ENCODE data around the gene TMEM123. TPM values are rescaled to one million over a fixed set of nuclear protein-coding genes. Genes with fewer than 3 reads are reported as not detected.

The TMEM123 gene
- polyA plus RNA-seq, 1 experiment, result 434 TPM

GRCh38 chr11:102393272-102393730, 59.3 kb downstream of the TMEM123 start:
- ChIA-PET POLR2A (no interaction called here), CTCF (interaction anchor here (0.7 to 4.0 kb wide), 5 partner anchors 7 to 103 kb away, joined by 3 to 55 read pairs (median 3); no protein-coding TSS in a partner anchor)
- no peak overlapping the region for H3K4me3 ChIP-seq (ENCODE audit: low read depth, low read length)
- H3K9me3 ChIP-seq (ENCODE audit: control insufficient read depth, insufficient read depth, low read length), result no peaks in the 10 kb centered on the region
- H3K27me3 ChIP-seq (ENCODE audit: control insufficient read depth, insufficient read depth, low read length), result no peaks in the 10 kb centered on the region
- no peak for TF ChIP-seq CTCF (IDR thresholded peaks at IDR 0.05; ENCODE audit: low read depth, low read length)
- no peak overlapping the region for H3K27ac ChIP-seq (ENCODE audit: low read depth, low read length)
- no peak for DNase-seq (ENCODE audit: low read depth, low spot score)

- POLR2A ChIA-PET, result no interaction called here
- Histone ChIP-seq H3K27ac (ENCODE audit: low read depth, low read length) (no peak overlapping the region), H3K9me3 (ENCODE audit: control insufficient read depth, insufficient read depth, low read length) (no peaks in the 10 kb centered on the region), H3K27me3 (ENCODE audit: control insufficient read depth, insufficient read depth, low read length) (no peaks in the 10 kb centered on the region), H3K4me3 (ENCODE audit: low read depth, low read length) (no peak overlapping the region)
- no peak for TF ChIP-seq CTCF (IDR thresholded peaks at IDR 0.05; ENCODE audit: low read depth, low read length)
- CTCF ChIA-PET, result interaction anchor here (0.8 to 4.0 kb wide), 11 partner anchors 8 to 275 kb away, joined by 4 to 55 read pairs (median 14); no protein-coding TSS in a partner anchor
- no peak for DNase-seq (ENCODE audit: low read depth, low spot score)
Measured at GRCh38 chr11:102391549-102392237, 60.9 kb downstream of the TMEM123 start.

- Histone ChIP-seq H3K9me3 (ENCODE audit: control insufficient read depth, insufficient read depth, low read length) (no peaks in the 10 kb centered on the region), H3K27ac (ENCODE audit: low read depth, low read length) (no peak overlapping the region), H3K27me3 (ENCODE audit: control insufficient read depth, insufficient read depth, low read length) (no peaks in the 10 kb centered on the region), H3K4me3 (ENCODE audit: low read depth, low read length) (no peak overlapping the region)
- ChIA-PET CTCF (interaction anchor here (0.5 to 4.0 kb wide), 47 partner anchors 9 to 294 kb away, joined by 3 to 55 read pairs (median 5); partner anchors contain the start of gene BIRC2), POLR2A (interaction anchor here (0.6 kb wide), 1 partner anchor 9 kb away, joined by 3 read pairs; no protein-coding TSS in a partner anchor)
- TF ChIP-seq CTCF (IDR thresholded peaks at IDR 0.05; ENCODE audit: low read depth, low read length), result peak; percentile 91
- DNase-seq (ENCODE audit: low read depth, low spot score), result peak; percentile 21
Measured at GRCh38 chr11:102390667-102391465, 61.7 kb downstream of the TMEM123 start.

GRCh38 chr11:102389253-102389652, 63.3 kb downstream of the TMEM123 start:
- H3K27me3 ChIP-seq (ENCODE audit: control insufficient read depth, insufficient read depth, low read length), result no peaks in the 10 kb centered on the region
- no peak for TF ChIP-seq CTCF (IDR thresholded peaks at IDR 0.05; ENCODE audit: low read depth, low read length)
- no peak overlapping the region for H3K4me3 ChIP-seq (ENCODE audit: low read depth, low read length)
- no peaks in the 10 kb centered on the region for H3K9me3 ChIP-seq (ENCODE audit: control insufficient read depth, insufficient read depth, low read length)
- no peak overlapping the region for H3K27ac ChIP-seq (ENCODE audit: low read depth, low read length)
- no peak for DNase-seq (ENCODE audit: low read depth, low spot score)
- POLR2A ChIA-PET, result interaction anchor here (0.6 kb wide), 1 partner anchor 67 kb away, joined by 11 read pairs; no protein-coding TSS in a partner anchor
- CTCF ChIA-PET, result interaction anchor here (0.6 to 4.0 kb wide), 22 partner anchors 9 to 308 kb away, joined by 3 to 55 read pairs (median 10); no protein-coding TSS in a partner anchor
